ENCODE results near the gene MDFIC. TPM values are rescaled to one million over a fixed set of nuclear protein-coding genes. Genes with fewer than 3 reads are reported as not detected.

Gene MDFIC
- polyA plus RNA-seq, 1 experiment: 35.9 TPM

DNA sequence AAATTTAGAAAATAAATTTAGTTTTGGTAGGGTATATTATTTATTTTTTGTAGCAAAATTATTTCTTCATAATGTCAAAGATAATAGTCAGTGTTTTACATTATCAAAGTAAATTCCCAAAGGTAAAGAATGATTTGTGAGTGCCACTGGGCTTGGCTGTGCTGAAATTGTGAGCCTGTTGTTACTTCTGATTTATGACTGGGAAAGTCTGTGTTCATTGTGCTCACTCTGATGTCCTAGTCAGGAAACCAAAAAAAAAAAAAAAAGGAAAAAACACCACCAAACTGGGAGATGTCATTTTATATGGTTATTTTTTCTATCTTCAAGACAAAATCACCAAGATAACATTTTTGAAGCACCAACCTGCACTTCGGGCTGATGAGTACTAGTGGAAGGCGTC, 44.3 kb downstream of the MDFIC start:
- DNase-seq (ENCODE audit: low read depth, low spot score): no peak
- Histone ChIP-seq H3K9me3 (ENCODE audit: control insufficient read depth, insufficient read depth, low read length) (no peaks in the 10 kb centered on the region; the same call in 1 of the 2 replicates), H3K27ac (ENCODE audit: low read depth, low read length) (no peak overlapping the region)

GRCh38 chr7:114969096-114969495, 47.2 kb downstream of the MDFIC start:
- no peak for TF ChIP-seq CTCF (IDR thresholded peaks at IDR 0.05; ENCODE audit: low read depth, low read length)
- ChIA-PET CTCF (no interaction called here), POLR2A (no interaction called here)
- Histone ChIP-seq H3K27ac (ENCODE audit: low read depth, low read length) (no peak overlapping the region), H3K9me3 (ENCODE audit: control insufficient read depth, insufficient read depth, low read length) (no peaks in the 10 kb centered on the region; the same call in 1 of the 2 replicates), H3K27me3 (ENCODE audit: control insufficient read depth, insufficient read depth, low read length) (no peaks in the 10 kb centered on the region), H3K4me3 (ENCODE audit: low read depth, low read length) (no peak overlapping the region)
- no peak for DNase-seq (ENCODE audit: low read depth, low spot score)

More for the DNA sequence above, 44.3 kb downstream of the MDFIC start:
- Histone ChIP-seq H3K4me3 (ENCODE audit: low read depth, low read length) (no peak overlapping the region), H3K27me3 (ENCODE audit: control insufficient read depth, insufficient read depth, low read length) (no peaks in the 10 kb centered on the region)
- TF ChIP-seq CTCF (IDR thresholded peaks at IDR 0.05; ENCODE audit: low read depth, low read length): no peak
- CTCF ChIA-PET: no interaction called here
- POLR2A ChIA-PET: no interaction called here

DNA sequence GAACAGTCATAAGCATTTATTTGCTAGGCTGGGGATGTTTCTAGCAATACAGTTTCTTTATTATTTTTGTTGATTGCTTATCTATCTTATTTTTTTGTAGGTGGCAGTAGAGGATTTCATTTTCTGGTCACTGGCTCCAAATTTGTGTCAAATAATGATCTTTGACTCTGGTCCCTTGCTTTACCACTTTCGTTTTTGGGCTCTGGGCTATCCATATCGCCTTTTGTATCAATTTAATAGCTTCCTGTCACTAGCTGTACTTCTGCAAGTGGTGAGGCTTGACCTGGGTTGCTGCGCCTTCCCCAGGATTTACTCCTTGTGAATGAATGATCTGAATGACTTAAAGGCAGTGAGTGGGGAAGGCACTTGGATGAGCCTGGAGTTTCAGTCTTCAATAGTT, 48.4 kb downstream of the MDFIC start:
- no peak for TF ChIP-seq CTCF (IDR thresholded peaks at IDR 0.05; ENCODE audit: low read depth, low read length)

GRCh38 chr7:114970732-114971131, 48.8 kb downstream of the MDFIC start:
- DNase-seq (ENCODE audit: low read depth, low spot score): no peak
- H3K4me3 ChIP-seq (ENCODE audit: low read depth, low read length): no peak overlapping the region
- no peaks in the 10 kb centered on the region for H3K9me3 ChIP-seq (ENCODE audit: control insufficient read depth, insufficient read depth, low read length)
- ChIA-PET POLR2A (no interaction called here), CTCF (no interaction called here)
- no peak for TF ChIP-seq CTCF (IDR thresholded peaks at IDR 0.05; ENCODE audit: low read depth, low read length)
- no peak overlapping the region for H3K27ac ChIP-seq (ENCODE audit: low read depth, low read length)
- no peaks in the 10 kb centered on the region for H3K27me3 ChIP-seq (ENCODE audit: control insufficient read depth, insufficient read depth, low read length)

More for the DNA sequence above, 48.4 kb downstream of the MDFIC start:
- Histone ChIP-seq H3K27me3 (ENCODE audit: control insufficient read depth, insufficient read depth, low read length) (no peaks in the 10 kb centered on the region), H3K9me3 (ENCODE audit: control insufficient read depth, insufficient read depth, low read length) (no peaks in the 10 kb centered on the region), H3K27ac (ENCODE audit: low read depth, low read length) (no peak overlapping the region), H3K4me3 (ENCODE audit: low read depth, low read length) (no peak overlapping the region)
- ChIA-PET POLR2A (no interaction called here), CTCF (no interaction called here)
- no peak for DNase-seq (ENCODE audit: low read depth, low spot score)

GRCh38 chr7:114972567-114972966, 50.7 kb downstream of the MDFIC start:
- DNase-seq (ENCODE audit: low read depth, low spot score): no peak
- no peaks in the 10 kb centered on the region for H3K9me3 ChIP-seq (ENCODE audit: control insufficient read depth, insufficient read depth, low read length)
- no peak overlapping the region for H3K27ac ChIP-seq (ENCODE audit: low read depth, low read length)
- no peak overlapping the region for H3K4me3 ChIP-seq (ENCODE audit: low read depth, low read length)
- H3K27me3 ChIP-seq (ENCODE audit: control insufficient read depth, insufficient read depth, low read length): no peaks in the 10 kb centered on the region
- POLR2A ChIA-PET: interaction anchor here (0.7 kb wide), 1 partner anchor 36 kb away, joined by 6 read pairs; no protein-coding TSS in a partner anchor
- TF ChIP-seq CTCF (IDR thresholded peaks at IDR 0.05; ENCODE audit: low read depth, low read length): no peak
- CTCF ChIA-PET: no interaction called here

Data from AG04450 (cell line).